ENCODE results near the gene NEUROG3. TPM values are rescaled to one million over a fixed set of nuclear protein-coding genes. Genes with fewer than 3 reads are reported as not detected.

Gene NEUROG3
- total RNA-seq, 1 donor from 2014 or later = not detected

GRCh38 chr10:69568472-69569395 is 4.5 kb downstream of the NEUROG3 start:
- Mint-ChIP-seq H3K27ac (ENCODE audit: unreplicated experiment) (no peak overlapping the region), H3K4me1 (ENCODE audit: low read depth, unreplicated experiment) (peaks cover 10% of the 10 kb centered on the region), H3K4me3 (ENCODE audit: unreplicated experiment) (peak overlapping the region; percentile 14), H3K36me3 (ENCODE audit: unreplicated experiment) (peaks cover 5% of the 10 kb centered on the region), H3K9me3 (ENCODE audit: unreplicated experiment) (peaks cover 7% of the 10 kb centered on the region), H3K27me3 (ENCODE audit: unreplicated experiment) (peaks cover 54% of the 10 kb centered on the region)
- no peak for TF ChIP-seq CTCF (IDR thresholded peaks at IDR 0.05; ENCODE audit: partially characterized antibody, unreplicated experiment)
- peak; percentile 45 for DNase-seq

GRCh38 chr10:69567920-69568319 is 5.3 kb downstream of the NEUROG3 start:
- Mint-ChIP-seq H3K27me3 (ENCODE audit: unreplicated experiment) (peaks cover 51% of the 10 kb centered on the region), H3K9me3 (ENCODE audit: unreplicated experiment) (peaks cover 5% of the 10 kb centered on the region), H3K36me3 (ENCODE audit: unreplicated experiment) (peaks cover 5% of the 10 kb centered on the region), H3K4me3 (ENCODE audit: unreplicated experiment) (no peak overlapping the region), H3K4me1 (ENCODE audit: low read depth, unreplicated experiment) (peaks cover 9% of the 10 kb centered on the region), H3K27ac (ENCODE audit: unreplicated experiment) (no peak overlapping the region)
- no peak for TF ChIP-seq CTCF (IDR thresholded peaks at IDR 0.05; ENCODE audit: partially characterized antibody, unreplicated experiment)
- DNase-seq = no peak

GRCh38 chr10:69562731-69563254 is 10.4 kb downstream of the NEUROG3 start:
- Mint-ChIP-seq H3K9me3 (ENCODE audit: unreplicated experiment) (peaks cover 2% of the 10 kb centered on the region), H3K27ac (ENCODE audit: unreplicated experiment) (no peak overlapping the region), H3K4me3 (ENCODE audit: unreplicated experiment) (no peak overlapping the region), H3K4me1 (ENCODE audit: low read depth, unreplicated experiment) (no peaks in the 10 kb centered on the region), H3K27me3 (ENCODE audit: unreplicated experiment) (peaks cover 25% of the 10 kb centered on the region), H3K36me3 (ENCODE audit: unreplicated experiment) (peaks cover 5% of the 10 kb centered on the region)
- no peak for DNase-seq
- no peak for TF ChIP-seq CTCF (IDR thresholded peaks at IDR 0.05; ENCODE audit: partially characterized antibody, unreplicated experiment)

GRCh38 chr10:69559525-69559924 is 13.7 kb downstream of the NEUROG3 start:
- peaks cover 3% of the 10 kb centered on the region for H3K27me3 Mint-ChIP-seq (ENCODE audit: unreplicated experiment)
- no peaks in the 10 kb centered on the region for H3K36me3 Mint-ChIP-seq (ENCODE audit: unreplicated experiment)
- TF ChIP-seq CTCF (IDR thresholded peaks at IDR 0.05; ENCODE audit: partially characterized antibody, unreplicated experiment) = no peak
- no peak for DNase-seq
- H3K4me3 Mint-ChIP-seq (ENCODE audit: unreplicated experiment) = no peak overlapping the region
- no peak overlapping the region for H3K27ac Mint-ChIP-seq (ENCODE audit: unreplicated experiment)
- H3K9me3 Mint-ChIP-seq (ENCODE audit: unreplicated experiment) = no peaks in the 10 kb centered on the region
- no peaks in the 10 kb centered on the region for H3K4me1 Mint-ChIP-seq (ENCODE audit: low read depth, unreplicated experiment)

- Mint-ChIP-seq H3K4me1 (ENCODE audit: low read depth, unreplicated experiment) (no peaks in the 10 kb centered on the region), H3K36me3 (ENCODE audit: unreplicated experiment) (no peaks in the 10 kb centered on the region), H3K27ac (ENCODE audit: unreplicated experiment) (no peak overlapping the region), H3K9me3 (ENCODE audit: unreplicated experiment) (no peaks in the 10 kb centered on the region), H3K27me3 (ENCODE audit: unreplicated experiment) (peaks cover 3% of the 10 kb centered on the region), H3K4me3 (ENCODE audit: unreplicated experiment) (no peak overlapping the region)
- no peak for TF ChIP-seq CTCF (IDR thresholded peaks at IDR 0.05; ENCODE audit: partially characterized antibody, unreplicated experiment)
- DNase-seq = no peak
Observed at GRCh38 chr10:69558559-69558958, 14.7 kb downstream of the NEUROG3 start.
